ENCODE results near the gene DNAJC3.

DNA sequence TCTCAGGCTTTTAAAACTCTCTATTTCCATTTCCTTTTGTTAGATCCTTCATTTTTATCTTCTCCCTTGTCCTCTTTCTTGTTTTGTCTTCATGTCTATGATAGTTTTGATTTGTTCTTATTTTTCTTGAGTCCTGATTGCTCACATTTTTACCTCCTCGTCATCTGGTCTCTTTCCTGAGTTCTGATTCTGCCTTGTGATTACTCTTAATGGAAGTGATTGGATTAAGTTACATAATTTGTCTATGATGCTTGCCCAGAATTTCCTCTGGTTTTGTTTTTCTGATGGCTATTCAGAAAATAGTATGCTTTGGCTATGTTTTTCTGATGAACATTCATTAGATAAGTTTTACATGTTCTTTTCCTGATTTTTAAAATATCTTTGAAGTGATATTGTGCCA lies 102.6 kb downstream of the DNAJC3 start:
- TF ChIP-seq, protein P1, sequence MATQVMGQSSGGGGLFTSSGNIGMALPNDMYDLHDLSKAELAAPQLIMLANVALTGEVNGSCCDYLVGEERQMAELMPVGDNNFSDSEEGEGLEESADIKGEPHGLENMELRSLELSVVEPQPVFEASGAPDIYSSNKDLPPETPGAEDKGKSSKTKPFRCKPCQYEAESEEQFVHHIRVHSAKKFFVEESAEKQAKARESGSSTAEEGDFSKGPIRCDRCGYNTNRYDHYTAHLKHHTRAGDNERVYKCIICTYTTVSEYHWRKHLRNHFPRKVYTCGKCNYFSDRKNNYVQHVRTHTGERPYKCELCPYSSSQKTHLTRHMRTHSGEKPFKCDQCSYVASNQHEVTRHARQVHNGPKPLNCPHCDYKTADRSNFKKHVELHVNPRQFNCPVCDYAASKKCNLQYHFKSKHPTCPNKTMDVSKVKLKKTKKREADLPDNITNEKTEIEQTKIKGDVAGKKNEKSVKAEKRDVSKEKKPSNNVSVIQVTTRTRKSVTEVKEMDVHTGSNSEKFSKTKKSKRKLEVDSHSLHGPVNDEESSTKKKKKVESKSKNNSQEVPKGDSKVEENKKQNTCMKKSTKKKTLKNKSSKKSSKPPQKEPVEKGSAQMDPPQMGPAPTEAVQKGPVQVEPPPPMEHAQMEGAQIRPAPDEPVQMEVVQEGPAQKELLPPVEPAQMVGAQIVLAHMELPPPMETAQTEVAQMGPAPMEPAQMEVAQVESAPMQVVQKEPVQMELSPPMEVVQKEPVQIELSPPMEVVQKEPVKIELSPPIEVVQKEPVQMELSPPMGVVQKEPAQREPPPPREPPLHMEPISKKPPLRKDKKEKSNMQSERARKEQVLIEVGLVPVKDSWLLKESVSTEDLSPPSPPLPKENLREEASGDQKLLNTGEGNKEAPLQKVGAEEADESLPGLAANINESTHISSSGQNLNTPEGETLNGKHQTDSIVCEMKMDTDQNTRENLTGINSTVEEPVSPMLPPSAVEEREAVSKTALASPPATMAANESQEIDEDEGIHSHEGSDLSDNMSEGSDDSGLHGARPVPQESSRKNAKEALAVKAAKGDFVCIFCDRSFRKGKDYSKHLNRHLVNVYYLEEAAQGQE (IDR thresholded peaks at IDR 0.05; ENCODE audit: low read depth): no peak
- no peak for TF ChIP-seq CEBPB (IDR thresholded peaks at IDR 0.05)
- TF ChIP-seq, protein P2, sequence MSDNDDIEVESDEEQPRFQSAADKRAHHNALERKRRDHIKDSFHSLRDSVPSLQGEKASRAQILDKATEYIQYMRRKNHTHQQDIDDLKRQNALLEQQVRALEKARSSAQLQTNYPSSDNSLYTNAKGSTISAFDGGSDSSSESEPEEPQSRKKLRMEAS (IDR thresholded peaks at IDR 0.05): no peak
- no peak for TF ChIP-seq YY1 (IDR thresholded peaks at IDR 0.05; ENCODE audit: low read depth)
- no peak for TF ChIP-seq RAD21 (IDR thresholded peaks at IDR 0.05; ENCODE audit: low read depth)
- no peak for TF ChIP-seq EP300 (IDR thresholded peaks at IDR 0.05; ENCODE audit: borderline replicate concordance)
